IMR-90 (cell line): ENCODE results near the gene PLXNB3. TPM values are rescaled to one million over a fixed set of nuclear protein-coding genes. Genes with fewer than 3 reads are reported as not detected.

Source experiments
- ATAC-seq: fragments of 200-7000 bp; cut with Tn5 transposase; 2 replicates; pipeline ENCODE4 v1.9.1; 2020; ENCODE audit warnings: low read depth, mild to moderate bottlenecking, moderate library complexity
- BruUV-seq: library from RNA; stranded (reverse); fragments of 400-500 nt; replicated peaks from 2 replicates; lab custom pipeline; 2021; lab: Mats Ljungman, UMichigan
- CTCF ChIA-PET: fragments of 300-600 bp; formaldehyde crosslinking; extraction: SDS; loops from one replicate; lab custom pipeline; 2021; ENCODE audit warnings: antibody characterized with exemption; lab: Yijun Ruan, JAX
- POLR2A ChIA-PET: fragments of 300-600 bp; sonication (Branson Sonifier 250); formaldehyde crosslinking; loops from one replicate; lab custom pipeline; 2022; ENCODE audit warnings: antibody characterized with exemption; ENCODE audit not compliant: unreplicated experiment; lab: Charles Lee
- DNase-seq: peaks from one replicate; pipeline ENCODE4 v3.0.0; 2013
- H2AFZ ChIP-seq: replicated peaks from 2 replicates; pipeline ENCODE3; 2013; ENCODE audit warnings: low read length, mild to moderate bottlenecking; ENCODE audit not compliant: poor library complexity
- H2AK5ac ChIP-seq: 2 replicates; pipeline ENCODE4 v1.6.1; 2013; ENCODE audit warnings: low read depth, low read length, inconsistent platforms
- H2AK9ac ChIP-seq: replicated peaks from 2 replicates; pipeline ENCODE3; 2013; ENCODE audit warnings: mild to moderate bottlenecking, low read depth, low read length, moderate library complexity; ENCODE audit not compliant: poor library complexity
- H2BK120ac ChIP-seq: 2 replicates; pipeline ENCODE4 v1.6.1; 2013; ENCODE audit warnings: low read depth, low read length, inconsistent platforms
- H2BK15ac ChIP-seq: 3 replicates; pipeline ENCODE4 v1.6.1; 2013; ENCODE audit warnings: low read depth, low read length, inconsistent platforms
- H2BK20ac ChIP-seq: 2 replicates; pipeline ENCODE4 v1.6.1; 2013; ENCODE audit warnings: low read depth, mild to moderate bottlenecking, inconsistent platforms, low read length, moderate library complexity
- H2BK5ac ChIP-seq: 2 replicates; pipeline ENCODE4 v1.6.1; 2013; ENCODE audit warnings: mild to moderate bottlenecking, low read depth, low read length, inconsistent platforms; ENCODE audit not compliant: poor library complexity, severe bottlenecking
- H3K14ac ChIP-seq: replicated peaks from 2 replicates; pipeline ENCODE4 v1.6.1; 2013; ENCODE audit warnings: low read depth, low read length, inconsistent platforms
- H3K18ac ChIP-seq: 2 replicates; pipeline ENCODE4 v1.6.1; 2013; ENCODE audit warnings: low read depth, low read length, control low read depth
- H3K23ac ChIP-seq: 2 replicates; pipeline ENCODE4 v1.6.1; 2013; ENCODE audit warnings: low read depth, low read length, inconsistent platforms
- H3K27ac ChIP-seq: 2 replicates; pipeline ENCODE4 v1.5.1; 2013; ENCODE audit warnings: mild to moderate bottlenecking, control low read depth, low read length; ENCODE audit not compliant: insufficient read depth
- H3K27me3 ChIP-seq: 2 replicates; pipeline ENCODE4 v1.6.1; 2013; ENCODE audit warnings: low read length; ENCODE audit not compliant: control insufficient read depth, insufficient read depth
- H3K36me3 ChIP-seq: 2 replicates; pipeline ENCODE4 v1.6.1; 2013; ENCODE audit warnings: low read length, mixed read lengths; ENCODE audit not compliant: control insufficient read depth, insufficient read depth
- H3K4ac ChIP-seq: 2 replicates; pipeline ENCODE4 v1.6.1; 2013; ENCODE audit warnings: low read depth, low read length, inconsistent platforms
- H3K4me1 ChIP-seq: 2 replicates; pipeline ENCODE4 v1.6.1; 2013; ENCODE audit warnings: low read length, mixed read lengths; ENCODE audit not compliant: control insufficient read depth, insufficient read depth
- H3K4me2 ChIP-seq: 2 replicates; pipeline ENCODE4 v1.6.1; 2013; ENCODE audit warnings: low read depth, mild to moderate bottlenecking, control low read depth, low read length, moderate library complexity
- H3K4me3 ChIP-seq: 2 replicates; pipeline ENCODE4 v1.5.1; 2013; ENCODE audit warnings: low read depth, mild to moderate bottlenecking, control low read depth, low read length, moderate library complexity; ENCODE audit not compliant: insufficient read depth
- H3K56ac ChIP-seq: 2 replicates; pipeline ENCODE4 v1.6.1; 2013; ENCODE audit warnings: low read length, inconsistent platforms; ENCODE audit not compliant: insufficient read depth; ENCODE audit errors: extremely low read depth
- H3K79me1 ChIP-seq, 2 experiments: 2 replicates each; pipeline ENCODE4 v1.6.1; 2013; ENCODE audit warnings: low read length in 2 of 2, inconsistent platforms in 1 of 2, low read depth in 1 of 2
- H3K9ac ChIP-seq: 2 replicates; pipeline ENCODE4 v1.6.1; 2013; ENCODE audit warnings: low read depth, low read length, control low read depth
- H3K9me1 ChIP-seq: 2 replicates; pipeline ENCODE4 v1.6.1; 2013; ENCODE audit warnings: low read length, inconsistent platforms; ENCODE audit not compliant: insufficient read depth
- H3K9me3 ChIP-seq: 2 replicates; pipeline ENCODE4 v1.6.1; 2013; ENCODE audit warnings: low read length; ENCODE audit not compliant: control insufficient read depth, insufficient read depth
- H4K20me1 ChIP-seq: 2 replicates; pipeline ENCODE4 v1.6.1; 2013; ENCODE audit warnings: low read length, inconsistent platforms; ENCODE audit not compliant: insufficient read depth
- H4K5ac ChIP-seq: 2 replicates; pipeline ENCODE4 v1.6.1; 2013; ENCODE audit warnings: mild to moderate bottlenecking, low read depth, low read length, control low read depth
- H4K8ac ChIP-seq, 2 experiments: 2 replicates each; pipeline ENCODE4 v1.6.1; 2013; ENCODE audit warnings: low read depth in 2 of 2, low read length in 2 of 2, control low read depth in 1 of 2, inconsistent platforms in 1 of 2
- H4K91ac ChIP-seq: 2 replicates; pipeline ENCODE4 v1.6.1; 2013; ENCODE audit warnings: low read depth, low read length, inconsistent platforms; ENCODE audit not compliant: insufficient read depth
- BHLHE40 ChIP-seq: fragments of 150-350 bp; IDR thresholded peaks from 2 replicates; pipeline ENCODE4 v1.6.1; 2016; ENCODE audit warnings: mild to moderate bottlenecking, low read depth, low read length
- CHD1 ChIP-seq: IDR thresholded peaks from 2 replicates; pipeline ENCODE4 v1.6.1; 2012; ENCODE audit warnings: low read depth, low read length, improper control_type of control experiment
- ELK1 ChIP-seq: fragments of 150-350 bp; IDR thresholded peaks from 2 replicates; pipeline ENCODE4 v1.6.1; 2016; ENCODE audit warnings: low read depth, mild to moderate bottlenecking, low read length, moderate library complexity, borderline replicate concordance
- FOS ChIP-seq: fragments of 150-350 bp; IDR thresholded peaks from 2 replicates; pipeline ENCODE4 v1.6.1; 2016; ENCODE audit warnings: low read depth, low read length
- MAZ ChIP-seq: IDR thresholded peaks from 2 replicates; pipeline ENCODE4 v1.6.1; 2012; ENCODE audit warnings: low read depth, mild to moderate bottlenecking, low read length, improper control_type of control experiment, moderate library complexity, borderline replicate concordance
- RAD21 ChIP-seq: IDR thresholded peaks from 2 replicates; pipeline ENCODE4 v1.6.1; 2012; ENCODE audit warnings: low read length, improper control_type of control experiment
- SMC3 ChIP-seq: fragments of 150-350 bp; IDR thresholded peaks from 2 replicates; pipeline ENCODE4 v1.6.1; 2016; ENCODE audit warnings: low read depth, mild to moderate bottlenecking, antibody characterized with exemption, low read length, moderate library complexity
- USF2 ChIP-seq: fragments of 150-350 bp; IDR thresholded peaks from 2 replicates; pipeline ENCODE4 v1.6.1; 2017; ENCODE audit warnings: mild to moderate bottlenecking, antibody characterized with exemption, low read length, low read depth
- WGBS, 2 experiments: methylation state at CpG; one replicate each; pipeline versions ENCODE4 v1.1.5 to v1.1.7; 2013; ENCODE audit warnings: missing lambda C conversion rate in 2 of 2; ENCODE audit not compliant: insufficient read length in 1 of 2; ENCODE audit errors: extremely low coverage in 2 of 2; 5-methylcytosine and 5-hydroxymethylcytosine counted together
- dilution Hi-C: fragments of 300-500 bp; cut with HindIII; formaldehyde crosslinking; loops from one replicate; pipeline ENCODE4 v1.14.3; 2018; ENCODE audit warnings: low sequenced_read_pairs; ENCODE audit not compliant: unreplicated experiment
- in situ Hi-C: fragments of 300-500 bp; cut with MboI; formaldehyde crosslinking; loops from 3 replicates; pipeline ENCODE4 v1.14.3; 2019; ENCODE audit warnings: low sequenced_read_pairs, inconsistent platforms, mixed read lengths
- intact Hi-C: fragments of 100-400 bp; cut with micrococcal nuclease; formaldehyde crosslinking; loops from 2 replicates; pipeline ENCODE4 v1.10.0; 2022
- polyA plus RNA-seq, 3 experiments: library from polyadenylated mRNA; depleted of rRNA; stranded (reverse); fragments of >200 nt; gene quantifications; 2 replicates each; pipeline ENCODE4 v1.2.3, GENCODE V29; 2012; ENCODE audit warnings: low replicate concordance in 1 of 3
- total RNA-seq: library from RNA; depleted of rRNA; stranded (reverse); fragments of >200 nt; gene quantifications from 2 replicates; pipeline ENCODE4 v1.2.3, GENCODE V29; 2012

The PLXNB3 gene
- total and polyA plus RNA-seq, 2 of the 4 experiments (the other 2 are of a cell fraction) = 0.36 to 22.3 TPM

GRCh38 chrX:153772316-153773217 is 8.5 kb downstream of the PLXNB3 start:
- intact Hi-C loops (no loop called here), in situ Hi-C loops (no loop called here)
- 77% methylated on average over 9 of the region's 21 CpGs; no CpG with 5 or more reads in 1 of the 2 experiments for WGBS, 2 experiments

More at GRCh38 chrX:153772316-153773217, 8.5 kb downstream of the PLXNB3 start:
- Histone ChIP-seq H2AK9ac (no peak overlapping the region), H3K27me3 (no peaks in the 10 kb centered on the region), H2BK15ac (no peak overlapping the region), H3K9ac (no peak overlapping the region), H4K91ac (no peak overlapping the region), H3K18ac (no peak overlapping the region), H4K8ac (no peak overlapping the region), H2AK5ac (no peak overlapping the region), H3K4ac (no peak overlapping the region), H2AFZ (no peak overlapping the region), H2BK20ac (no peak overlapping the region), H2BK5ac (no peak overlapping the region), H3K4me2 (no peak overlapping the region), H3K79me1 (no peaks in the 10 kb centered on the region), H3K14ac (no peak overlapping the region), H4K20me1 (no peaks in the 10 kb centered on the region), H3K23ac (no peak overlapping the region), H3K36me3 (peaks cover 2% of the 10 kb centered on the region; the same call in 1 of the 2 replicates), H3K56ac (no peak overlapping the region), H4K5ac (no peak overlapping the region), H3K9me3 (no peaks in the 10 kb centered on the region; the same call in 1 of the 2 replicates), H3K27ac (no peak overlapping the region), H3K9me1 (no peaks in the 10 kb centered on the region), H2BK120ac (no peak overlapping the region), H3K4me3 (no peak overlapping the region), H3K4me1 (no peaks in the 10 kb centered on the region)
- dilution Hi-C loops = no loop called here
- POLR2A ChIA-PET = no interaction called here
- ATAC-seq = no peak
- TF ChIP-seq ELK1 (no peak), RAD21 (no peak), MAZ (no peak), BHLHE40 (no peak), FOS (no peak), SMC3 (no peak), USF2 (no peak), CHD1 (no peak)
- DNase-seq = no peak
- BruUV-seq = no TSS peak
- CTCF ChIA-PET = no interaction called here
